Osteoblast (primary cell): ENCODE data around the gene POU2F1. TPM values are rescaled to one million over a fixed set of nuclear protein-coding genes. Genes with fewer than 3 reads are reported as not detected.

Experiments
- DNase-seq: peaks from one replicate; pipeline ENCODE4 v3.0.0; 2011; ENCODE audit warnings: low spot score, mixed read lengths; ENCODE audit not compliant: insufficient read length; ENCODE audit errors: missing footprints
- H2AFZ ChIP-seq: 2 replicates; pipeline ENCODE4 v1.6.0; 2011; ENCODE audit warnings: mild to moderate bottlenecking, low read length
- H3K27ac ChIP-seq: 2 replicates; pipeline ENCODE4 v1.5.1; 2011; ENCODE audit warnings: mild to moderate bottlenecking, low read depth, low read length, moderate library complexity
- H3K27me3 ChIP-seq: 2 replicates; pipeline ENCODE4 v1.6.0; 2012; ENCODE audit warnings: mild to moderate bottlenecking, control low read depth, inconsistent platforms, low read length, moderate library complexity; ENCODE audit not compliant: insufficient read depth
- H3K36me3 ChIP-seq: 2 replicates; pipeline ENCODE4 v1.5.1; 2011; ENCODE audit warnings: mild to moderate bottlenecking, low read length, control low read depth, moderate library complexity; ENCODE audit not compliant: insufficient read depth
- H3K4me1 ChIP-seq: 2 replicates; pipeline ENCODE4 v1.5.1; 2011; ENCODE audit warnings: mild to moderate bottlenecking, low read length, control low read depth, moderate library complexity; ENCODE audit not compliant: insufficient read depth
- H3K4me2 ChIP-seq: 2 replicates; pipeline ENCODE4 v1.6.0; 2011; ENCODE audit warnings: mild to moderate bottlenecking, low read length; ENCODE audit not compliant: insufficient read depth
- H3K4me3 ChIP-seq: fragments of 200-600 bp; sonication (generic); 3 replicates; pipeline ENCODE4 v1.5.1; 2012; ENCODE audit warnings: mild to moderate bottlenecking, low read length, inconsistent platforms; ENCODE audit not compliant: insufficient read depth
- H3K79me2 ChIP-seq: 2 replicates; pipeline ENCODE4 v1.6.0; 2012; ENCODE audit warnings: mild to moderate bottlenecking, low read length, control low read depth, inconsistent platforms; ENCODE audit not compliant: insufficient read depth
- H3K9me3 ChIP-seq: 2 replicates; pipeline ENCODE4 v1.5.1; 2011; ENCODE audit warnings: low read depth, low read length, control low read depth
- H4K20me1 ChIP-seq: 2 replicates; pipeline ENCODE4 v1.6.0; 2012; ENCODE audit warnings: mild to moderate bottlenecking, low read length, control low read depth; ENCODE audit not compliant: insufficient read depth
- CTCF ChIP-seq: IDR thresholded peaks from 2 replicates; pipeline ENCODE4 v1.5.1; 2011; ENCODE audit warnings: mild to moderate bottlenecking, low read depth, low read length, moderate library complexity; ENCODE audit errors: extremely low read depth
- total RNA-seq: library from RNA; depleted of rRNA; stranded (reverse); fragments of >200 nt; gene quantifications from 2 replicates; pipeline ENCODE4 v1.2.3, GENCODE V29; 2012

Gene POU2F1
- total RNA-seq, 1 donor, result 11.6 TPM

DNA sequence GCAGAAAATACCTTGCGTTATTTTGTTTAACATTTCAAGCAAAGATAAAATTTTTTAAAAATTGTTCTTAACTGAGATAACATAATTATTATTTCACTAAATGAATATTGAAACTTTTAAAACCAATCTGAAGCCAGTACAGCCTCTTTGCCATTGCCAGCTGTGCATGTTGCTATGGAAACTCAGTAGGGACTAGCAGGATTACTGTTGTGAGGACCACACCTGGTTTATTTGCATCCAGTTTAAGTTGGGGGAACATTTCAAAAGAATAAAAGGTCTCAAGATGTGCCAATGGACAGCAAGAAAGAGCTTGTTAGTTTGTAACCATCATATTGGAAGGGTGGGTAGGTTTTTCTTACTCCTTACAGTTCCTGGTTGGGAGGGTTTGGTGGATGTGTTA is 80.7 kb downstream of the POU2F1 start:
- Histone ChIP-seq H3K79me2 (peaks cover 2% of the 10 kb centered on the region), H3K9me3 (no peaks in the 10 kb centered on the region), H3K27ac (no peak overlapping the region), H3K4me3 (no peak overlapping the region), H4K20me1 (peaks cover 12% of the 10 kb centered on the region), H3K36me3 (no peaks in the 10 kb centered on the region), H3K27me3 (no peaks in the 10 kb centered on the region), H3K4me2 (no peak overlapping the region), H3K4me1 (no peaks in the 10 kb centered on the region), H2AFZ (no peak overlapping the region)
- DNase-seq, result peak; percentile 39
- TF ChIP-seq CTCF, result no peak

GRCh38 chr1:167304165-167304564 is 83.5 kb downstream of the POU2F1 start:
- H2AFZ ChIP-seq, result no peak overlapping the region
- TF ChIP-seq CTCF, result no peak

DNA sequence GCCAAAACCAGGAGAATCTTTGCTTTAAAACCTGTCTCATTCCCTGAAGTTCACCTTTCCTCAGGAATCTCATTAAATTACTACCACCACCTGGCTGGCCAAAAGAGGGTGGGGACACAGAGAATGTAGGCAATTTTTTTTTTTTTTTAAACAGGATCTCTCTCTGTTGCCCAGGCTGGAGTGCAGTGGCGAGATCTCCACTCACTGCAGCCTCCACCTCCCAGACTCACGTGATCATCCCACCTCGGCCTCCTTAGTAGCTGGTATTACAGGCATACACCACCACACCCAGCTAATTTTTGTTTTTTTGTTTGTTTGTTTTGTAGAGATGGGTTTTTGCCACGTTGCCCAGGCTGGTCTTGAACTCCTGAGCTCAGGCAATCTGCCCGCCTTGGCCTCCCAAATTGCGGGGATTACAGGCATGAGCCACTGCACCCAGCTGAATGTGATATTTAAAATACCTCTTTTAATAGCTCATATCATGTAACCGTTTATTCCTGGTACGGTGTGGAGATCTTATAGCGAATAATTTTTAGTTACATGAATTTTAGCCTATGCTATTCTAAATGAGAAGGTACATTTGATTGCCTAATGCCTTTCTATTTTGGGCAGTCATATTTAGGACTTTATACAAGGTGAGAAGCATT is 84.5 kb downstream of the POU2F1 start:
- H4K20me1 ChIP-seq, result peaks cover 14% of the 10 kb centered on the region
- H3K9me3 ChIP-seq, result no peaks in the 10 kb centered on the region
- DNase-seq, result no peak
- no peak overlapping the region for H3K4me2 ChIP-seq
- H3K27me3 ChIP-seq, result no peaks in the 10 kb centered on the region
- H3K27ac ChIP-seq, result no peak overlapping the region
- no peaks in the 10 kb centered on the region for H3K36me3 ChIP-seq
- H3K4me3 ChIP-seq, result no peak overlapping the region
- H3K79me2 ChIP-seq, result peaks cover 4% of the 10 kb centered on the region
- no peak for TF ChIP-seq CTCF
- H3K4me1 ChIP-seq, result no peaks in the 10 kb centered on the region
- H2AFZ ChIP-seq, result no peak overlapping the region

More at GRCh38 chr1:167304165-167304564, 83.5 kb downstream of the POU2F1 start:
- Histone ChIP-seq H3K4me3 (no peak overlapping the region), H4K20me1 (peaks cover 14% of the 10 kb centered on the region), H3K36me3 (no peaks in the 10 kb centered on the region), H3K27me3 (no peaks in the 10 kb centered on the region), H3K79me2 (peaks cover 4% of the 10 kb centered on the region), H3K4me1 (no peaks in the 10 kb centered on the region), H3K9me3 (no peaks in the 10 kb centered on the region), H3K27ac (no peak overlapping the region), H3K4me2 (no peak overlapping the region)
- no peak for DNase-seq

DNA sequence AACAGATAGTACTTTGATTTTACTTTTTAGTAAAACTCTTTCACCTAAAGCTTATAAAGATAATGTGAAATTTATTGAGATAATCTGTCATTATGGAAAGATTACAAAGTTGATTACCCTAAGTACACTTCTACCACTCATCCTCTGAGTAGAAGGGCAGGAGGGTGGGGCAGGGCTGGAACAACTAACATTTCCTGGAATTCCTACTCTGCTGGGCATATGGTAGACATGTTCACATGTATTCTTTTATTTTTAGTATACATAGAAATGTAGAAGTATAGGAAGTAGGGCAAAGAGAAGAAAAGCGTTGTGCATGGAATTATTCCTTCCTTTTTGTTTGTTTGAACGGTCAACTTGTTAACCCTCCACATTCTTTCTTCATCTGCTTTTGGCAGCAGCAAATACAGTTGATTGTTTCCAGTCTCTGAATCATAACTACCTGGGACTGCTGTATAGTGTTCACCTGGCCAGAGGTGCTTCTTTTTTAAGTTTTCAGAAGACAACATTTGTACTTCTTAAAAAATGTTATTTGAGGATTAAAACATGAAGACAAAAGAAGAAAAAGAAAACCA is 85.1 kb downstream of the POU2F1 start:
- Histone ChIP-seq H2AFZ (no peak overlapping the region), H3K9me3 (no peaks in the 10 kb centered on the region), H3K27me3 (no peaks in the 10 kb centered on the region), H4K20me1 (peaks cover 14% of the 10 kb centered on the region), H3K4me1 (no peaks in the 10 kb centered on the region), H3K4me3 (no peak overlapping the region), H3K27ac (no peak overlapping the region), H3K79me2 (peaks cover 4% of the 10 kb centered on the region), H3K4me2 (no peak overlapping the region), H3K36me3 (no peaks in the 10 kb centered on the region)
- no peak for TF ChIP-seq CTCF
- no peak for DNase-seq
